Ishikawa (cell line): ENCODE results near the gene RNF213.

Experiments used
- CEBPB ChIP-seq: IDR thresholded peaks from 2 replicates; pipeline ENCODE4 v1.6.1; 2012
- EP300 ChIP-seq: IDR thresholded peaks from 2 replicates; pipeline ENCODE4 v1.6.1; 2012; ENCODE audit warnings: borderline replicate concordance
- MAX ChIP-seq: IDR thresholded peaks from 2 replicates; pipeline ENCODE4 v1.6.1; 2012
- RAD21 ChIP-seq: IDR thresholded peaks from 2 replicates; pipeline ENCODE4 v1.6.1; 2012; ENCODE audit warnings: low read depth
- REST ChIP-seq: IDR thresholded peaks from 2 replicates; pipeline ENCODE4 v1.6.1; 2012; ENCODE audit warnings: low read depth, mild to moderate bottlenecking
- TAF1 ChIP-seq: IDR thresholded peaks from 2 replicates; pipeline ENCODE4 v1.6.1; 2012; ENCODE audit warnings: low read depth, mild to moderate bottlenecking
- TEAD4 ChIP-seq: IDR thresholded peaks from 2 replicates; pipeline ENCODE4 v1.6.1; 2012
- USF1 ChIP-seq: IDR thresholded peaks from 2 replicates; pipeline ENCODE4 v1.6.1; 2012
- YY1 ChIP-seq: IDR thresholded peaks from 2 replicates; pipeline ENCODE4 v1.6.1; 2012; ENCODE audit warnings: low read depth

- TF ChIP-seq TAF1 (no peak), MAX (no peak), TEAD4 (no peak), CEBPB (no peak), REST (no peak), USF1 (no peak), YY1 (no peak), RAD21 (no peak), EP300 (no peak)
These were observed 24.0 kb downstream of the RNF213 start for GRCh38 chr17:80284631-80285030.
